Left kidney (tissue), 8 donors: ENCODE measurements around the gene RAB39B. TPM values are rescaled to one million over a fixed set of nuclear protein-coding genes. Genes with fewer than 3 reads are reported as not detected.
"Not testable (repeated sequence)": the region's sequence is repeated elsewhere in the genome, so short reads cannot be mapped to it uniquely, and the experiment has no call there.

Experiments
- DNase-seq: peaks from one replicate; pipeline ENCODE4 v3.0.0-alpha.2; 2013
- long read RNA-seq, 8 donors: transcript quantifications; one replicate each; lab custom pipeline, GENCODE V29; 2026
- polyA plus RNA-seq: library from polyadenylated mRNA; unstranded; fragments of 120-200 nt; gene quantifications from one replicate; pipeline ENCODE4 v1.2.1, GENCODE V29; 2013; ENCODE audit not compliant: insufficient read length

The RAB39B gene
- polyA plus RNA-seq, result 4.0 TPM
- long read RNA-seq, donor 1, transcript RAB39B-201 (2 exons, 3,505 nt), result major isoform, 5 of 5 reads
- long read RNA-seq, donor 1, partial matches to known transcripts, result 0 of 5 reads
- long read RNA-seq, donor 1, other reads (novel, unspliced or antisense), result 0 of 5 reads
- long read RNA-seq, donor 2, partial matches to known transcripts, result 0 of 3 reads
- long read RNA-seq, donor 2, other reads (novel, unspliced or antisense), result 0 of 3 reads
- long read RNA-seq, donor 3, partial matches to known transcripts, result 0 of 1 reads
- long read RNA-seq, donor 3, other reads (novel, unspliced or antisense), result 0 of 1 reads
- long read RNA-seq, donor 4, result 0 reads
- long read RNA-seq, donor 5, partial matches to known transcripts, result 0 of 4 reads
- long read RNA-seq, donor 5, other reads (novel, unspliced or antisense), result 0 of 4 reads
- long read RNA-seq, donor 6, partial matches to known transcripts, result 0 of 1 reads
- long read RNA-seq, donor 6, other reads (novel, unspliced or antisense), result 0 of 1 reads
- long read RNA-seq, donor 7, partial matches to known transcripts, result 0 of 1 reads
- long read RNA-seq, donor 7, other reads (novel, unspliced or antisense), result 0 of 1 reads
- long read RNA-seq, donor 8, partial matches to known transcripts, result 0 of 2 reads
- long read RNA-seq, donor 8, other reads (novel, unspliced or antisense), result 0 of 2 reads

GRCh38 chrX:155263854-155264628, at the start of gene RAB39B:
Gene RAB39B, minus strand, starts transcription at chrX:155264491. Its CDS starts 203 bp downstream, at chrX:155264288.
- DNase-seq, result peak; percentile 26

GRCh38 chrX:155313766-155314165, 49.5 kb upstream of the RAB39B start:
- no peak for DNase-seq

DNA sequence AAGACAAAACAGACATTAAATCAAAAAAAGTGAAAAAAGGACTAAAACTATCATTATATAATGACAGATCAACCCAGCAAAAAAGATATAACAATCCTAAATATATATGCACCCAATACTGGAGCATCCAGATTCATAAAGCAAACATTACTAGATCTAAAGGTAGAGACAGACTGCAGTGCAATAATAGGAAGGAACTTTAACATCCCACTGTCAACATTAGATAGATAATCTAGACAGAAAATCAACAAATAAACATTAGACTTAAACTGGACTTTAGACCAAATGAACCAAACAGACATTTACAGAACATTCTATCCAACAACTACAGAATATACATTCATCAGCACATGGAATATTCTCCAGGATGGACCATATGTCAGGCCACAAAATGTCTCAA, 29.5 kb upstream of the RAB39B start:
- DNase-seq, result no peak

GRCh38 chrX:155279873-155280272, 15.6 kb upstream of the RAB39B start:
- DNase-seq, result no peak

- DNase-seq, result no peak
Measured at GRCh38 chrX:155270969-155271368, 6.7 kb upstream of the RAB39B start.

- DNase-seq, result not testable (repeated sequence)
Measured at GRCh38 chrX:155267995-155268394, 3.7 kb upstream of the RAB39B start.

- no peak for DNase-seq
Measured at GRCh38 chrX:155266439-155266838, 2.1 kb upstream of the RAB39B start.

DNA sequence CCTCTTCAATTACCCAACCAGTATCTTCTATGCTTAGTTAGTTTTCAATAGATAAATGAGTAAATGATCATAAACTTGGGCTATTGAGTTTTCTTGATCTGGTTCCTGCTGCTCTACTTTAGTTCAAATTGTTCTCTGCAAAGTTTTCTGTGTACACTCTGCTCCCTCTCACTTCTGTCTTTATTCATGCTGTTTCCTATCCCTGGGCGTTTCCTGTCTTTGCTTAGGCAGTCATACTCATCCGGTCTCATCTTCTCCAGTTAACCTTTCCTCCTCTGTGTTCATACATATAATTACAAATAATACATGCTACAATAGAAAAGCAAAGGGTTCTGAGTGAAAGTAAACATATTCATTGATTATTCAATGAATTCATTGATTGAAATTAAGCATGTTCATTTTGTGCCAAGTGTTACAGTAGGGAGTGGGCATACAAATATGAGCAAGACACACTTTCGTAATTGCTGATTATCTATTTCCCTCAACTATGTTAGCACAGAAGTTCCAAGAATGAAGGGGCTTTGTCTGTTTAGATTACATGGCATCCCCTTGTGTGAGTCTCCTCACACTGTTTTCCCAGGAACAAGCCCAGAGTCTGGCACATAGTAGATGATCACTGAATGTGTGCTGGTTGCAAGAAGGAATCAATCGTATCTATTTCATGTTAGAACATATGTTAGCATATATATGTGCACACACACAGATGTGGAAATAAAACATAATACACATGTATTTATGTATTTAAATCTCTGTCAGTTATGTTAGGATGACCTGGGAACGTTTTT, 1.1 kb downstream of the RAB39B start:
- DNase-seq, result no peak

- DNase-seq, result no peak
Measured at GRCh38 chrX:155259752-155260151, 4.5 kb downstream of the RAB39B start.

- DNase-seq, result no peak
Measured at GRCh38 chrX:155251391-155251790, 12.9 kb downstream of the RAB39B start.

DNA sequence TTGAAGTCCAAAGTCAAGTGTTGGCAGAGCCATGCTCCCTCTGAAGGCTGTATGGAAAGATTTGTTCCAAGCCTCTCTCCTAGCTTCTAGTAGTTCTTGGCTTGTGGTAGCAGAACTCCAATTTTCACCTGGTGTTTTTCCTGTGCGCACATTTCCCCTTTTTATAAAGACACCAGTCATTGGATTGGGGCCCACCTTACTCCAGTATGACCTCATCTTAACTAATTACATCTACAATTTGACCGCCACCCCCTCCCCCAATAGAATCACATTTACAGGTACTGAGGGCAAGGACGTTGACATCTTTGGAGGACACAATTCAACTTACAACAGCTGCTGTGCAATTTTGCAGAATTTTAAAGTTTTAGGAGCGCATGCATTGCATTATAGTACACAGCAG, 16.8 kb downstream of the RAB39B start:
- DNase-seq, result no peak

DNA sequence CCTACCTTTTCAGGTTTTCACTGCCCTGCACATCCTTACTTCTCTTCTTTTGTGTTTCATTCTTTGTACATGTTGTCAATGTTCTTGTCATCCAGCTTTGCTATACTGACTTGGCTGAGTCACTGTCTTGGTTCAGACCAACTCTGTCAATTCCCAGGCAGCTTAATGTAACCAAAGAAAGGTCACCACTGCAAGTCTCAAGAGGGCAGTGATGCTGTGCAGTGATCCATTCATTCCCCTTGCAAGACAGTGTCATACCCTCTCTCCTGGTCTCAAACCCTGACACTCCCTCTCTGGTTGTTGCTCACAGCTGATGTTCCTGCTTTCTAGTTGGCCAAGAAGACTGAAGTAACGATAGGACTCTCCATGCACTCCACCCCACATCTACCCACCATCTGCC, 17.5 kb downstream of the RAB39B start:
- no peak for DNase-seq

- DNase-seq, result no peak
Measured at GRCh38 chrX:155242300-155242699, 22.0 kb downstream of the RAB39B start.

GRCh38 chrX:155237719-155238118, 26.6 kb downstream of the RAB39B start:
- no peak for DNase-seq

DNA sequence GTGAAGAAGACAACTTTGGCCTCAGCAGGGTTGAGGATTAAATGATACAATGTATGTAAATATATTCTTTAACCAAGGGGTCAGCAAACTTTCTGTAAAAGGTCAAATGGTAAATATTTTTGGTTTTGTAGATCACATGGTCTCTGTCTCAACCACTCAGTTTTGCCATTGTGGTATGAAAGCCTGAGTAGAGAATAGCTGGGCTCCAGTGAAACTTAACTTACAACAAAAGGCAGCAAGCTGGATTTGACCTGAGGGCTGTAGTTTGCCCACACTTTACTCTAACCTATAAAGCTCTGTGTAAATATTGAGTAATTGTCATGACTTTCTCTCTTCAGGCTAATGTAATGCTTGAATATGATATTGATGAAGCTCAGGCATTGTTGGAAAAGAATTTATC, 28.4 kb downstream of the RAB39B start:
- DNase-seq, result no peak

DNA sequence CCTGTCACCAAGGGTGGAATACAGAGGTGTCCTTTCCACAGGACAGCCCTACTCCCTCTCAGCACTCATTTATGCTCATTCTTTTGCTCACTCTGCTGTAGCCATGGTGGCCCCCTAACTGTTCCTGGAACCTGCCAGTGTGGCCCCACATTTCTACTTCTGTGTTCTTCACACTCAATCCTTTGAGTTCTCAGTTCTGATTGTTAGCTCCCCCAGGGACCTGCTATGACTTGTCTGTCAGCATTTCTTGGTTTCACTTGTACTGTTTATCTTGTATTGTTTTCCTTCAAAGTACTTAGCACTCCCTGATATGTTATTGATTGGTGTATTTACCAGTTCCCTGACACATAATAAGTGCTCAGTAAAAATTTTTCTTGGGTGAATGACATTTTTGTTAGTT, 33.1 kb downstream of the RAB39B start:
- no peak for DNase-seq

GRCh38 chrX:155225774-155226173, 38.5 kb downstream of the RAB39B start:
- DNase-seq, result no peak

GRCh38 chrX:155223746-155224145, 40.5 kb downstream of the RAB39B start:
- DNase-seq, result not testable (repeated sequence)

- DNase-seq, result no peak
Measured at GRCh38 chrX:155221351-155221750, 42.9 kb downstream of the RAB39B start.

- DNase-seq, result no peak
Measured at GRCh38 chrX:155218777-155219176, 45.5 kb downstream of the RAB39B start.

DNA sequence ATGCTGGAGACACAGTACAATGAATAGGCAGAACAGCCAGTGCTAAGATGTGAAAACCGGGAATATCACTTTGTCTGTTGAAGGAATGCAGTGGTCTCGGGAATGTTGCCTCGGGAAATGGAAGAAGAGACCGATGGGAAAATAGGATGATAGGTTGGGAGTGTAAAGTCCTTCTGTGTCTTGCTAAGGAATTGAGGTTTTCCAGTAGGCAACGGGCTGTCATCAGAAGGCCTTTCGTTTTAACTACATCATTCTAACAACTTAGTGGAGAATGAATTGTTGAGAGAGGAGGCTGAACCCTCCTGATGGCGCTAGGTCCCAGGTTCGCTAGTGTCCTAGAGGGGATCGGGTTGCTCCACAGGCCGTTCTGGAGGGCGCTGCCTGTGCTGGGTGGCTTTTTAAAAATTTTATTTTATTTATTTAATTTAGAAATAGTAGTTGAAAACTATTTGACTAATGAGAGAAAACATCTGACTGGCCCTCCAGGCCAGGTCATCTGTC, 47.3 kb downstream of the RAB39B start:
- DNase-seq, result no peak
